Tibial nerve (tissue), 4 donors: ENCODE measurements around the gene SPTBN5. TPM values are rescaled to one million over a fixed set of nuclear protein-coding genes. Genes with fewer than 3 reads are reported as not detected.

ENCODE experiments used
- DNase-seq, 2 donors: peaks; one replicate each; pipeline ENCODE4 v3.0.0-alpha.2; 2019; ENCODE audit warnings: low spot score in 2 of 2
- H3K27ac ChIP-seq, 4 donors: fragments of 200-600 bp; sonication (generic) in 3 of 4; one replicate each; pipeline ENCODE4 v1.5.1; 2017 to 2019; ENCODE audit warnings: mild to moderate bottlenecking in 1 of 4
- H3K27me3 ChIP-seq, 2 donors: fragments of 200-600 bp; sonication (generic) in 1 of 2; one replicate each; pipeline versions ENCODE4 v1.5.1 to v1.6.0; 2017 to 2019
- H3K36me3 ChIP-seq, 3 donors: fragments of 200-600 bp; sonication (generic); one replicate each; pipeline ENCODE4 v1.5.1; 2018 to 2019
- H3K4me1 ChIP-seq, 4 donors: fragments of 200-600 bp; sonication (generic) in 3 of 4; one replicate each; pipeline ENCODE4 v1.5.1; 2017 to 2019
- H3K4me3 ChIP-seq, 4 donors: fragments of 200-600 bp; sonication (generic) in 3 of 4; one replicate each; pipeline ENCODE4 v1.5.1; 2017 to 2019; ENCODE audit warnings: mild to moderate bottlenecking in 1 of 4, moderate library complexity in 1 of 4
- H3K9me3 ChIP-seq, 4 donors: fragments of 200-600 bp; sonication (generic) in 3 of 4; one replicate each; pipeline ENCODE4 v1.5.1; 2017 to 2019
- EP300 ChIP-seq, 2 donors: sonication (generic); formaldehyde crosslinking; IDR thresholded peaks; one replicate each; pipeline ENCODE4 v1.6.1; 2017; ENCODE audit warnings: antibody characterized with exemption in 2 of 2, mild to moderate bottlenecking in 1 of 2
- POLR2A ChIP-seq, 2 donors: fragments of 450-650 bp; IDR thresholded peaks; one replicate each; pipeline ENCODE4 v1.6.1; 2017; ENCODE audit warnings: antibody characterized with exemption in 2 of 2, mild to moderate bottlenecking in 2 of 2, moderate library complexity in 2 of 2
- WGBS, 2 donors: methylation state at CpG; one replicate each; pipeline ENCODE4 v1.1.5; 2018; 5-methylcytosine and 5-hydroxymethylcytosine counted together
- total RNA-seq, 4 donors: library from RNA; depleted of rRNA; stranded (reverse); fragments of >200 nt; gene quantifications; one replicate each; pipeline ENCODE4 v1.1.0, GENCODE V29; 2016
- TF ChIP-seq, protein P1 (sequence below), 5 experiments: fragments of 200-600 bp in 3 of 5; fragments of 450-650 bp in 2 of 5; sonication (generic) in 3 of 5; IDR thresholded peaks; one replicate each; pipeline ENCODE4 v1.5.1; 2016 to 2019; ENCODE audit warnings: antibody characterized with exemption in 5 of 5, mild to moderate bottlenecking in 3 of 5, moderate library complexity in 2 of 5

Gene SPTBN5
- total RNA-seq, 4 donors from 2014 or later: 16.5 to 34.5 (median 19.9) TPM

DNA sequence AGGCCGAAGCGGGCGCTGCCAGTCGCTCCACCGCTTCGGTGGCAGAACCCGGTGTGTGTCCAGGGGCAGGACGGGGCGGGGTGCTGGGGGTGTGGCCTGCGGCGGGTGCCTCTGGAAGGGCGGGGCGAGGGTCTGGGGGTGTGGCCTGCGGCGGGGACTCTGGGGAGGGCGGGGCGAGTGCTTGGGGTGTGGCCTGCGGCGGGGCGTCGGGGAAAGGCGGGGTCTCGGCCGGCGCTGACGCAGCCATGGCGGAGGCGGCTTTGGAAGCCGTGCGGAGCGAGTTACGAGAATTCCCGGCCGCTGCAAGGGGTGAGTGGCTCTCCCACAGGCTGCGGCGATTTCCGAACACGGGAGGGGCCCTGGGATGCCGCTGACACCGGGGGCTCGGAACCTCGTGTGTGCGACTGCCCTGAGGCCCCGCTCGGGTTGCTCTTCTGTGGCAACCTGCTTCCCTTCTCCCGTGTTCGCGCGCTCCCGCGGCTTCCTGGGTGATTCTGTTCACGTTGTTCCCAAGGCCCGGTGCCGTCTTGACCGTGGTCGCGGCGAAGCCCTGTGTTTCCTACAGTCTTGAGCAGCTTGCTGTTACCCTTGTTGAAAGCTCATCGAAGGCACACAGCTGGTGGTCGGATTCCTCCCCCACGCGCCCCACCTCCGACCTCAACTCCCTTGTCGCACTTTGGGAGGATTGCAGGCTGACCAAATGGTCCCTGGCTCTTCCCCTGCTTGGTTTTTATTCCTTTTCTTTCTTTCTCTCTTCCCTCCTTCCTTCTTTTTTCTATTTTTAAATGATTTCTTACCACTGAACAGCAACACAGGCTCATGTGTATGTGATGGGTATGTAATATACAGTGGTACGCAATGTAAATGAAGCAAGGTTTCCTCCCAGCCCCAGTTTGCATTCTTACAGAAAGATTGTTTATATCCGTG lies 65.7 kb downstream of the SPTBN5 start, which contains the start of gene JMJD7:
Gene JMJD7, plus strand, starts transcription at position 213 of the 927 bp plus-strand sequence. Its CDS starts 33 bp downstream, at position 246.
- no peaks in the 10 kb centered on the region for H3K9me3 ChIP-seq
- H3K4me1 ChIP-seq: peaks cover 0 to 29% (median 7%) of the 10 kb centered on the region in 4 donors
- TF ChIP-seq POLR2A (IDR thresholded peaks at IDR 0.05): peak; percentile 57 to 83
- peak; percentile 49 to 93 for TF ChIP-seq EP300 (IDR thresholded peaks at IDR 0.05)
- TF ChIP-seq, protein P1, sequence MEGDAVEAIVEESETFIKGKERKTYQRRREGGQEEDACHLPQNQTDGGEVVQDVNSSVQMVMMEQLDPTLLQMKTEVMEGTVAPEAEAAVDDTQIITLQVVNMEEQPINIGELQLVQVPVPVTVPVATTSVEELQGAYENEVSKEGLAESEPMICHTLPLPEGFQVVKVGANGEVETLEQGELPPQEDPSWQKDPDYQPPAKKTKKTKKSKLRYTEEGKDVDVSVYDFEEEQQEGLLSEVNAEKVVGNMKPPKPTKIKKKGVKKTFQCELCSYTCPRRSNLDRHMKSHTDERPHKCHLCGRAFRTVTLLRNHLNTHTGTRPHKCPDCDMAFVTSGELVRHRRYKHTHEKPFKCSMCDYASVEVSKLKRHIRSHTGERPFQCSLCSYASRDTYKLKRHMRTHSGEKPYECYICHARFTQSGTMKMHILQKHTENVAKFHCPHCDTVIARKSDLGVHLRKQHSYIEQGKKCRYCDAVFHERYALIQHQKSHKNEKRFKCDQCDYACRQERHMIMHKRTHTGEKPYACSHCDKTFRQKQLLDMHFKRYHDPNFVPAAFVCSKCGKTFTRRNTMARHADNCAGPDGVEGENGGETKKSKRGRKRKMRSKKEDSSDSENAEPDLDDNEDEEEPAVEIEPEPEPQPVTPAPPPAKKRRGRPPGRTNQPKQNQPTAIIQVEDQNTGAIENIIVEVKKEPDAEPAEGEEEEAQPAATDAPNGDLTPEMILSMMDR (IDR thresholded peaks at IDR 0.05): peak in 2 of 5 experiments; percentile 23 to 24
- H3K4me3 ChIP-seq: peak within 1 kb of the TSS; percentile 58 to 88 (median 70)
- H3K36me3 ChIP-seq: peaks cover 0 to 60% (median 0%) of the 10 kb centered on the region in 3 donors
- H3K27ac ChIP-seq: peak within 1 kb of the TSS; percentile 74 to 96 (median 88)
- H3K27me3 ChIP-seq: no peaks in the 10 kb centered on the region
- WGBS, 2 donors: 0 to 1% methylated on average over 37 to 50 of the region's 66 CpGs
- DNase-seq: peak; percentile 87 to 93

DNA sequence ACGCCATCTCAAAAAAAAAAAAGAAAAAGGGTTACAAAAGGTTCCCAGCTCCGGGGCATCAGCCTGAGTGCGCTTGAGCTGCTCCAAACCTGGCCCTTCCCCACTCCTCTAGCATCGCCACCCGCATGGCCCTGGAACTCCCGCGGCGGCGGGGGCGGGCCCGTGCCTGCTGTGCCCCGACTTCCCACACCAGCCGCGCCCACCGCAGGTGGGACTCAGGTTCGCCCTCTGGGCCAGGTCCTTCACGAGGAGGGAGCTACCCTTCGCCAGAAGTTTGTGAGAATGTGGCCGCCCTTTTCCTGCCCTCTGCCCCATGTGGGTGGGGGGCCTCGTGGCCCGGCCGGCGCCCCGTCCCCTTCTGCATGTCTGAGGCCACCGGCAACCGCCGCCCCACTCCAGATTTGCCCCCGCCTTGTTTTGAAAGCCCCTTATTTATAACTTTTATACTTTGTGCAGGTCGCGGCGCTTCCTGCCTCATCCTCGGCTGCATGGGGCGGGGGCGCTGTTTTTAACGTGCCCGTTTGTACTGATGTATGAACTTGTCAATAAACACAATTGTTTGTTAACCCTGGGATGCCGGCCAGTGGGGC lies 66.5 kb downstream of the SPTBN5 start:
- TF ChIP-seq, protein P1 (IDR thresholded peaks at IDR 0.05): no peak
- TF ChIP-seq POLR2A (IDR thresholded peaks at IDR 0.05) (no peak), EP300 (IDR thresholded peaks at IDR 0.05) (no peak)
- Histone ChIP-seq H3K4me1 (peaks cover 0 to 23% (median 7%) of the 10 kb centered on the region in 4 donors), H3K4me3 (peak overlapping the region; percentile 58 to 88 (median 70)), H3K27ac (peak overlapping the region in 3 of 4 donors; percentile 72 to 96 (median 88)), H3K36me3 (peaks cover 0 to 60% (median 0%) of the 10 kb centered on the region in 3 donors), H3K9me3 (no peaks in the 10 kb centered on the region), H3K27me3 (no peaks in the 10 kb centered on the region)
- DNase-seq: no peak
- WGBS, 2 donors: 6 to 8% methylated on average over 36 to 37 of the region's 37 CpGs

DNA sequence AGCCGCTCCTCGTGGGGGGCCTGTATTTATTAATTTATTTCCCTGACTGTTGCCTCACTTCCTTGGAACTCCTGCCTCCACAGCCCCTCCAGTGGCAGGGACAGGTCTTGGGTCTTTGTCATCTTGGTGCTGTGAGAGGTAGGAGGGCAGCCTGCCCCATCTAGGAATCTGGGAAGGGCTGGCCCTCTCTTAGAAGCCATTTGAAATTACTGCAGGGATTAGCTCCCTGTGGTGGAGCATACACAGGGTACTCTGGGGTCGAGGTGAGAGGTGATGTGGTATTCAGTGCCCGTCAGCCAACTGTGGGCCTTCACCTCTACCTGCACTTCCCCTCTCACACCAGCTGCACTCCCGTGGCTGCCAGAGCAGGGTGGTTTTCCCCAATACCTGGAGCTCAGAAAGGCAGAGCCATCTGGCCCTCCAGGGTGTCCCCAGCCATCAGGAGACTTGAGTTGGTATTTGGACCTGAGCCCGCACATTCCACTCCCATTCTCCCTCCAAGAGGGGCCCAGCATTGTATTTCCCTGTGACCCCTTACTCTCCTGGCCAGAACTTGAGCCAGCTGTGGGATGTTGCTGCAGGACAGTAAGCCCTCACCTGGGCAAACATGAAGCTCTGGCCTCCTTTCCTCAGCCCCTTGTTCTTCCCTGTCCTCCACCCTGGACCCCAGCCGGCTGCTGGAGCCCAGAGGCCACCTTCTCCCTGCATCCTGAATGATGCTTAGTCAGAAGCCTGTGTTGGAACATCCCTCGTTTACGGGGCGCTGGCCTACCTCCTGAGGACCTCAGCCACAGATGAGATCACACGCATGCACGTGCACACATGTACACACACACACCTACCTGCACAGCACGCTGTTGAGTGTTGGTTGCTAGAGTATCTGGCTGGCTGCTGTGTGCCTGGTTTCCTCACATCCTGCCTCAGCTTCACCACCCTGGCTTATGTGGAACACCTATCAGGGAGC lies 68.0 kb downstream of the SPTBN5 start:
- H3K4me1 ChIP-seq: peaks cover 0 to 23% (median 7%) of the 10 kb centered on the region in 4 donors
- H3K27me3 ChIP-seq: no peaks in the 10 kb centered on the region
- DNase-seq: no peak
- H3K4me3 ChIP-seq: no peak overlapping the region
- 76 to 78% methylated on average over 12 to 13 of the region's 13 CpGs for WGBS, 2 donors
- TF ChIP-seq EP300 (IDR thresholded peaks at IDR 0.05): no peak
- TF ChIP-seq POLR2A (IDR thresholded peaks at IDR 0.05): no peak
- TF ChIP-seq, protein P1 (IDR thresholded peaks at IDR 0.05): no peak
- H3K9me3 ChIP-seq: no peaks in the 10 kb centered on the region
- H3K36me3 ChIP-seq: peaks cover 2 to 60% (median 8%) of the 10 kb centered on the region in 3 donors
- H3K27ac ChIP-seq: peak overlapping the region in 1 of 4 donors; percentile 20

DNA sequence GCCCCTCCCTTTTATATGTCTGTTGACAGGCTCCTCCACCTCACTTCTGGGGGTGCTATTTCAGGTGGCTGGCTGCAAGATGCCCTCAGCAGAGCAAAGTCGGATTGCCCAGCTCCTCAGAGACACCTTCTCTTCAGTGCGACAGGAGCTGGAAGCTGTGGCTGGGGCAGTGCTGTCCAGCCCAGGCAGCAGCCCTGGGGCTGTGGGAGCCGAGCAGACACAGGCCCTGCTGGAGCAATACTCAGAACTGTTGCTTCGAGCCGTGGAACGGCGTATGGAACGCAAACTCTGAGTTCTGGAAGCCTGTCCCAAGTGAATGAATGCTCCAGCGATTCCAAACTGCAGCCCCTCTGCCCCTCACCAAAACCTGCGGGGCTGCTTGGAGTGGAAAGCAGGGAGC lies 68.7 kb downstream of the SPTBN5 start:
- TF ChIP-seq, protein P1 (IDR thresholded peaks at IDR 0.05): no peak
- no peak for TF ChIP-seq EP300 (IDR thresholded peaks at IDR 0.05)
- TF ChIP-seq POLR2A (IDR thresholded peaks at IDR 0.05): no peak
- Histone ChIP-seq H3K4me1 (peaks cover 0 to 23% (median 7%) of the 10 kb centered on the region in 4 donors), H3K27me3 (no peaks in the 10 kb centered on the region), H3K36me3 (peaks cover 2 to 61% (median 8%) of the 10 kb centered on the region in 3 donors), H3K27ac (peak overlapping the region in 1 of 4 donors; percentile 20), H3K4me3 (no peak overlapping the region), H3K9me3 (no peaks in the 10 kb centered on the region)
- 74 to 79% methylated on average over 8 to 10 of the region's 10 CpGs for WGBS, 2 donors
- DNase-seq: no peak
